Measurements from ENCODE around the gene TBCK. TPM values are rescaled to one million over a fixed set of nuclear protein-coding genes. Genes with fewer than 3 reads are reported as not detected.

The TBCK gene
- polyA plus RNA-seq, 1 experiment = 36.3 TPM

- CTCF ChIA-PET = interaction anchor here (1.0 to 1.5 kb wide), 3 partner anchors 10 to 553 kb away, joined by 3 to 4 read pairs (median 3); no protein-coding TSS in a partner anchor
- no peak for DNase-seq (ENCODE audit: low read depth)
- POLR2A ChIA-PET = no interaction called here
- no peak for TF ChIP-seq CTCF (IDR thresholded peaks at IDR 0.05; ENCODE audit: insufficient read depth, low read depth, low read length)
- H3K27me3 ChIP-seq (ENCODE audit: control insufficient read depth, insufficient read depth, low read length) = no peaks in the 10 kb centered on the region
- H3K36me3 ChIP-seq (ENCODE audit: control insufficient read depth, insufficient read depth, low read length) = peaks cover 11% of the 10 kb centered on the region
- no peak overlapping the region for H3K4me3 ChIP-seq (ENCODE audit: low read depth, low read length)
Observed at GRCh38 chr4:106256190-106256589, 59.8 kb downstream of the TBCK start.

- H3K4me3 ChIP-seq (ENCODE audit: low read depth, low read length) = no peak overlapping the region
- peaks cover 11% of the 10 kb centered on the region for H3K36me3 ChIP-seq (ENCODE audit: control insufficient read depth, insufficient read depth, low read length)
- ChIA-PET POLR2A (no interaction called here), CTCF (interaction anchor here (1.0 to 1.5 kb wide), 2 partner anchors 11 to 17 kb away, joined by 3 to 4 read pairs; no protein-coding TSS in a partner anchor)
- no peak for DNase-seq (ENCODE audit: low read depth)
- no peaks in the 10 kb centered on the region for H3K27me3 ChIP-seq (ENCODE audit: control insufficient read depth, insufficient read depth, low read length)
- no peak for TF ChIP-seq CTCF (IDR thresholded peaks at IDR 0.05; ENCODE audit: insufficient read depth, low read depth, low read length)
Observed at GRCh38 chr4:106255195-106255594, 60.8 kb downstream of the TBCK start.

- peaks cover 15% of the 10 kb centered on the region for H3K36me3 ChIP-seq (ENCODE audit: control insufficient read depth, insufficient read depth, low read length)
- H3K4me3 ChIP-seq (ENCODE audit: low read depth, low read length) = no peak overlapping the region
- POLR2A ChIA-PET = no interaction called here
- DNase-seq (ENCODE audit: low read depth) = no peak
- no peak for TF ChIP-seq CTCF (IDR thresholded peaks at IDR 0.05; ENCODE audit: insufficient read depth, low read depth, low read length)
- no peaks in the 10 kb centered on the region for H3K27me3 ChIP-seq (ENCODE audit: control insufficient read depth, insufficient read depth, low read length)
- CTCF ChIA-PET = no interaction called here
Observed at GRCh38 chr4:106253364-106254129, 62.5 kb downstream of the TBCK start.

GRCh38 chr4:106247600-106247999 is 68.4 kb downstream of the TBCK start:
- H3K4me3 ChIP-seq (ENCODE audit: low read depth, low read length) = no peak overlapping the region
- ChIA-PET CTCF (interaction anchor here (0.8 kb wide), 1 partner anchor 9 kb away, joined by 5 read pairs; no protein-coding TSS in a partner anchor), POLR2A (no interaction called here)
- no peak for DNase-seq (ENCODE audit: low read depth)
- no peaks in the 10 kb centered on the region for H3K27me3 ChIP-seq (ENCODE audit: control insufficient read depth, insufficient read depth, low read length)
- TF ChIP-seq CTCF (IDR thresholded peaks at IDR 0.05; ENCODE audit: insufficient read depth, low read depth, low read length) = no peak
- H3K36me3 ChIP-seq (ENCODE audit: control insufficient read depth, insufficient read depth, low read length) = peaks cover 5% of the 10 kb centered on the region; the same call in 1 of the 2 replicates

GRCh38 chr4:106246441-106246840 is 69.6 kb downstream of the TBCK start:
- Histone ChIP-seq H3K27me3 (ENCODE audit: control insufficient read depth, insufficient read depth, low read length) (no peaks in the 10 kb centered on the region), H3K36me3 (ENCODE audit: control insufficient read depth, insufficient read depth, low read length) (peaks cover 5% of the 10 kb centered on the region; the same call in 1 of the 2 replicates), H3K4me3 (ENCODE audit: low read depth, low read length) (no peak overlapping the region)
- CTCF ChIA-PET = no interaction called here
- no peak for TF ChIP-seq CTCF (IDR thresholded peaks at IDR 0.05; ENCODE audit: insufficient read depth, low read depth, low read length)
- POLR2A ChIA-PET = no interaction called here
- DNase-seq (ENCODE audit: low read depth) = no peak

Measured in BJ (cell line).